Kidney capillary endothelial cell (primary cell): ENCODE measurements around the gene TMA7B.
A peak's percentile ranks its signal among the peaks of the same experiment; 100 is the strongest.

ENCODE experiments used
- DNase-seq: peaks from one replicate; pipeline ENCODE4 v3.0.0-alpha.2; 2018; ENCODE audit warnings: low spot score

TMA7B gene

GRCh38 chr22:39959640-39960447 is at the start of gene TMA7B:
Gene TMA7B, plus strand, starts transcription at chr22:39960397. Its CDS starts 3,978 bp downstream, at chr22:39964375.
- peak; percentile 63 for DNase-seq

- DNase-seq = no peak
Measured at GRCh38 chr22:39910876-39911613, 49.2 kb upstream of the TMA7B start.

GRCh38 chr22:39913321-39913720 is 46.9 kb upstream of the TMA7B start:
- DNase-seq = no peak

GRCh38 chr22:39913886-39914285 is 46.3 kb upstream of the TMA7B start:
- DNase-seq = no peak

- DNase-seq = no peak
Measured at GRCh38 chr22:39914584-39914983, 45.6 kb upstream of the TMA7B start.

GRCh38 chr22:39915295-39915726 is 44.9 kb upstream of the TMA7B start:
- DNase-seq = no peak

GRCh38 chr22:39916496-39916895 is 43.7 kb upstream of the TMA7B start:
- no peak for DNase-seq

- DNase-seq = no peak
Measured at GRCh38 chr22:39917197-39917643, 43.0 kb upstream of the TMA7B start.

GRCh38 chr22:39917776-39918495 is 42.3 kb upstream of the TMA7B start:
- no peak for DNase-seq

- DNase-seq = no peak
Measured at GRCh38 chr22:39920134-39920743, 40.0 kb upstream of the TMA7B start.

- no peak for DNase-seq
Measured at GRCh38 chr22:39923696-39924095, 36.5 kb upstream of the TMA7B start.

GRCh38 chr22:39924286-39924685 is 35.9 kb upstream of the TMA7B start:
- DNase-seq = no peak

GRCh38 chr22:39925273-39925672 is 34.9 kb upstream of the TMA7B start:
- no peak for DNase-seq

- no peak for DNase-seq
Measured at GRCh38 chr22:39925909-39926679, 34.1 kb upstream of the TMA7B start.

- DNase-seq = no peak
Measured at GRCh38 chr22:39926753-39927152, 33.4 kb upstream of the TMA7B start.

GRCh38 chr22:39927544-39927943 is 32.7 kb upstream of the TMA7B start:
- DNase-seq = no peak

GRCh38 chr22:39928536-39929520 is 31.4 kb upstream of the TMA7B start:
- DNase-seq = no peak

GRCh38 chr22:39931251-39931650 is 28.9 kb upstream of the TMA7B start:
- DNase-seq = no peak

- no peak for DNase-seq
Measured at GRCh38 chr22:39932166-39932565, 28.0 kb upstream of the TMA7B start.
